Activated CD8-positive, alpha-beta memory T cell treated with anti-CD3 and anti-CD28 coated beads for 1 hour (primary cell): ENCODE measurements around the gene ANK3.

Experiments
- DNase-seq, 2 donors: peaks; one replicate each; pipeline ENCODE4 v3.0.0-alpha.2; 2020; ENCODE audit warnings: low read depth in 1 of 2; ENCODE audit errors: extremely low read depth in 1 of 2

The ANK3 gene

DNA sequence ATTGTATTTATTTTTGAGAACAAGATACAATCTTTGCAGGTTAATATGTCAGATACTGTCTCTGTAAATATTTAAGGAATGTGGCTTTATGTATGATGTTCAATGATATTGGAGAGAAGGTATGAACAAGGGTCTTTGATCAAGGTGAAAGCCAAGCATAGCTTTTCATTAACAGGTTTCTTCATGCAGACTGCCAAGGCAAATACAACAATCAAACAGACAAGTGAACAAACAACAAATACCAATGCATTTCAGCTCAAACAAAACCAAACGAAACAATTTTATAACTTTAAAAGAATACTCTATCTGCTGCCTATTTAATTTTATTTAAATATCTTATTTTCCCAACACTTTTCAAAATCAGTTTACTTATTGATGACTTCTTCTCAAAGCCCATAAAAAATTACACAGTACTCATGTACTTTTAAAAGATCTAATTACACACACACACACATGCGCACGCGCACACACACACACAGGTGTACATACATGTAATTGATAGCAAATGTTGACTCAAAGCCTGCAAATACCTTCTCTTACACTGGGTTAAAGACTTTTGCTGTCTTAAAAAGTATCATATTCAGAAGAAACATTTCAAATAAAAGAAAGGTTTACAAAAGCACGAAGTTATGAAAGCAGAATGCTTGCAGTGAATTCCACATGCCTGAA is 282.2 kb downstream of the ANK3 start:
- no peak for DNase-seq

DNA sequence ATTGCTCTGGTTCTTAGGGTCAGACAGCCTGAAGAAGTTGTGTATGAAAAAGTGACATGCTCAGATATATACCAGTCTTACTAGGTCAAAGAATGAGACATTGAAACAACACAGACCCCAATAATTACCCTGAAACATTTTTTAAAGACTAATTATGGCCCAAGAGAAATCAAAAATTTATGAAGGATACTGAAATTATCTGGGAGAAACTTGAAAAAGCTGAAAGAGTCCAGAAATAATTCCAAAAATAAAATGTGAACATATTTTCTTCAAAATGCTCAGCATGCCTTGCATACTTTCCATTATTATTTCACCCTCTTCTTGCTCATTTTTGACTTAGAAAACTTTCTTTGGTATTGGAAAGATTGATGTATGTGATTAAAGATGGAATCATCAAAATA is 284.4 kb downstream of the ANK3 start:
- no peak for DNase-seq

DNA sequence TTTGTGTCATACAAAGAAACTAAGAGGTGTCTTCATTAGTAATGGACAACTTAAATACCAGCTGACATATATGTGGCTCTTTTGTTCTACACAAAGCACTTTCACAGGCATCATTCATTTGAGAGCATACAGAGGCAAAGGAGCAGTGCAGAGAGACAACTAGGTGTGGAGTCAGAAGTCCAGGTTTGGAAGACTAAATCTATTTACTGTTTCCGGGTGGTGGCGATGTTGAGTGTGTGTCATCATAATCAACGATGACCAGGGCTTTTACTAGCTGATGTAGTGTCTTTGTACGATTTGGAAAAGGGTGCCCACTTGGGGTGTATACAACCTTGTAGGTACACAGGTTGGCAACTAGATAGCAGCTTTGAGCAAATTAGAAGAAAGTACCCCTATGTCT is 287.9 kb downstream of the ANK3 start:
- no peak for DNase-seq

- no peak for DNase-seq
These were observed 289.5 kb downstream of the ANK3 start for GRCh38 chr10:60099998-60100747.

- DNase-seq = no peak
These were observed 290.7 kb downstream of the ANK3 start for GRCh38 chr10:60098677-60099601.

DNA sequence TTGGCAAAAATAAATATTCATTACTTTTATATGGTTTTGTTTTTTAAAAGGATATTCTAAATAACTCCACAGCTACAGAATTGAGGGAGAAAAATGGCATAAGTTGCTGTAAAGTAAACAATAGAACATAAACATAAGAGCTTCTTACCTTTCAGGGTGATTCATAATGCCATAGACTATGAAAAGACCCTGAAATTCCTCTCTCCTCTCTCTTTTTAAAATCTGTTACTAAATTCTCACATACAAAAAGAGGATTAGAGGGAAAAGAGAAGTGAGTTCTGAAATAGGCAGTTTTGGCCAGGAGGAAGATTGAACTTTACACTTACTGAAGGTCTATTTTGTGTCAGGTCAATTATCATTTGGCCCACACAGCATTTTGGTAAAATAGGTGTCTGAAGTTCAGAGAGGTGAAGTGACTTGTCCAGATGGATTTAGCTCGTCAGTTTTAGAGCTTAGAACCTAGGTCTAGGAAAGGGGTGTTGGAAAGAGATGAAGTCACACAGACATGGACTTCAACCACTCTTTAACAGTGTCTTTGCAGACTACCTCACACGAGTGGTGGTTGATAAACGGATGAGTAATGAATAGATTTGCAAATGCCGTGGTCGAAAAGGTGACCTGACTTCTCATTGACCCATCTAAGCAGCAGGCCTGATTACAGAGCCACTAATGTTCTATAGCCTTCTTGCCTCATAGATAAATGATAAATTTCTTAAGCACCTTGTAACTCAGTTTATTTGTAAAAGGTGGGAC is 292.7 kb downstream of the ANK3 start:
- no peak for DNase-seq

DNA sequence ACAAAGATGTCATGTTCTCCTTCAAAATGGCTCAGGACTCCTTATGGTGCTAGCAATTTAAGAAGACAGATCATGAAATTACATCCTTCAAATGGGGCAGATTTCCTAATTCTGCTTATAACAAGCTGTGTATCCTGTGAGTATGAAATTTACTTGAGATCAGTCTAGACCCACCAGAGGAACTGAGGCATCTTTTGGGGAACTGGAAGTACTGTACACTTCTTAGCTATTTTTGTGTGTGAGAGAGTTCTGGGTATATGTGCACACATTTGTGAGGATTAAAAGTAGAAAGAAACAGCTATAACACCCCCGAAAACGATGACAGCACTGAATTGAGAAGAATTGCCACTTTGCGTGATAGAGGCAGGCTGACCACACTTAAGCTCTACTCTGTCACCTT is 296.4 kb downstream of the ANK3 start:
- DNase-seq = no peak

DNA sequence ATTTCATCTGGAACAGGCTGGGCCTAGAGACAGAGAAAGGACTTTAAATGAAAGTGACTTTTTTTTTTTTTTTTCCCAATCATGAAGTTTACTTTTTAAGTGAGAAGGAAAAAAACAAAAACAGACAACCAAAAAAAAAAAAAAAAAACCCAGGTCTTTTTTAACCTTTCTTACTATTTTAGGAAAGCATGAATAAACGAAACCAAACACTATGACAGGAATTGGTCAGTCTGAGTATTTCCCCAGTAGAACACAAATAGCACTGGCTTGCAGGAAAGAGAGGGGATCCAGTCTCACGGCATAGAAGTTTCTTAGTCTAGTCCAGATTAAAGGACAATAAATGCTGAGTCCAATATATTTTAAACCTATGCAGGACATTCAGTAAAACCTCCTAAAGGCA is 302.8 kb downstream of the ANK3 start:
- DNase-seq = no peak

DNA sequence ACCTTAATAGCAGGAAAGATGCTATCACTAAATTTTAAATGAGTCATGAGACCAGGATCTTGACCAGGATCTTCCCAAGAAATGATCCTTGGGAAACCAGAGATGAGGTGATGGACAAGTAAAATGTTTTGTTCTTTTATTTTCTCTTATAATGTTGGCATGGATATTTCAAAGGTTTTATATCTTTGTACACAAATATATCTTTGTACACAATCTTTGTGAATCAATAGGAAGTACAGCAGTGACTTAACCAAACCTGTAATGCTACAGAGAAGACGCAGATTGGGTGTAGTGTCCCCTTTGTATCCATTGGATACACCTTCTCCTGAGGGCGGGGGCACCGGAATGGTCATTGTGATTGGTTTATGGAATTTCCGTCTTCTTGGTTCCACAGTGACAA is 303.3 kb downstream of the ANK3 start:
- DNase-seq = no peak

- no peak for DNase-seq
These were observed 306.8 kb downstream of the ANK3 start for GRCh38 chr10:60082744-60083344.

DNA sequence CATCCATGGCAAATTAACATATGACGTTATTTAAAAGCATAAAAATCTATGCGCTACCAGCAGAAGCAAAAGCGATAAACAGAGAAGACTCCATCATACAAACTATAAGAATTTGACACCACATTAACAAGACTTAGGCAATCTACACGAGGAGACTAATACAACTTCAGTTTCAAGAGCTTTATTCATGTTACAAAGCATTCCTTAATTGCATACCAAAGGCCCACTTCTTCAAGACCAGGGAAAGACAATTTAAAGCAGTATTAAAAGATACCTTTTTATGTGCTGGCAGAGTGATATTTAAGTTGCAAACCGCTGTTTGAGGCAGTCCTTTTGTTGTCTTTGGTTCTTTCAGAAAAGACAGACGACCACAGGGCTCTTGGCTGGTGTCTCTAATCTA is 307.3 kb downstream of the ANK3 start:
- no peak for DNase-seq

GRCh38 chr10:60073781-60074656 is 315.7 kb downstream of the ANK3 start:
- no peak for DNase-seq

DNA sequence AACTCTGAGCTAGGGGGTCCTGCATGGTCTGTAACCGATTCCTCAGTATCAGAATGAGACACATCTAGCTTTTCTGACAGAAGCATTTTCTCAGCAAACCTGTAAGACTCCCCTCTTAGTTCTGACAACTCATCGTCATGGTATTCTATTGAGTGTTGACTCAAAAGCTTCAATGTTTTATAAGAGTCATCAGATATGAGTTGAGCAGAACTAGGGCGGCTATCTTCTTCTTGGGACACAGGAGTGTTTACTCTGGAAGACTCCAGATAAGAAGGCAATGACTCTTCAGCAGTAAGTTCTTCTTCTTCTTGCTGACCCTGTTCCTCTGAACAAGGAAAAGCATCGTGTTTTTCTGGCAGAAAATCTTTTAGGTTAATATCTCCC is 316.3 kb downstream of the ANK3 start:
- DNase-seq = no peak

DNA sequence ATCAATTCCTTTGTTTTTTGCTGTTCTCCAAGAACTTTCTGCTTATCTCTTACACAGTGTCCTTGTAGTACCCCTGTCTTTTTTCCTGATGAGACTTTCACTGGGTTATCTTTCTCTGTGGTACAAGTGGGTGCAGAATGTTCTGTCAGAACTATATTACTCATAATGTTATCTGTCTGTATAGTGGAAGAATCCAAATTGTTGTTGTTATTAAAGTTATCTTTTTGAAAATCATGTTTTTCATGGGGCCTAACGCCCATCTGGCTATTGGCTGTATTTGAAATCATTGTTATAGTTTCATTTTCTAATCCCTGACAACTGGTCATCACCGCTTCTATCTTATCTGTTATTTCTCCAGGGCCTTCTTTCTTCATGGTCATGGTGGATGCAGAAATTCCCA is 320.4 kb downstream of the ANK3 start:
- DNase-seq = no peak

DNA sequence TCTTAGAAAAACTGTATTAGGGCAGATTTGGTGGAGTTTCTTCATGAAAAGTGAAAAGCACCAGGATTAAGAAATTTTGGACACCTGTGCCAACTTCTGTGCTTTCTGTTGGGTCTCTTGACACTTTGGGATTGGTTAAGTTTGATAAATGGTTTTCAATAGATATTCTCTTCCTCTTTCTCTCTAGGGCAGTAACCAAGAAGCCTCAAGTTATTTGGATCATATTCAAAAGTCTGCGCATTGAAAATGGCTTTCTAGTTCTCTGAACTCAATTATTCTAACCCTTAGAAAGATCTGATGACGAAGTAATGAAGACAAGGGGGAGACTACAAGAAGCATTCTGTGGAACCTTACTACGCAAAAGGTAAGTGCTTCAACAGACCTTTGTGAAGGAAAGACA is 339.3 kb downstream of the ANK3 start:
- no peak for DNase-seq

GRCh38 chr10:60048091-60048501 is 341.6 kb downstream of the ANK3 start:
- DNase-seq = no peak

GRCh38 chr10:60045571-60045970 is 344.1 kb downstream of the ANK3 start:
- DNase-seq = no peak

GRCh38 chr10:60044971-60045370 is 344.7 kb downstream of the ANK3 start:
- no peak for DNase-seq

- no peak for DNase-seq
These were observed 345.4 kb downstream of the ANK3 start for GRCh38 chr10:60044242-60044641.
